WTC11 (cell line): ENCODE results near the gene INPP4A. TPM values are rescaled to one million over a fixed set of nuclear protein-coding genes. Genes with fewer than 3 reads are reported as not detected.

Source experiments
- ATAC-seq: fragments of 200-7000 bp; cut with Tn5 transposase; 2 replicates; pipeline ENCODE4 v1.10.0; 2021; ENCODE audit warnings: mild to moderate bottlenecking, moderate library complexity
- CTCF ChIA-PET: fragments of 300-600 bp; sonication (Branson Sonifier 250); formaldehyde crosslinking; loops from one replicate; lab custom pipeline; 2021; ENCODE audit warnings: antibody characterized with exemption; lab: Charles Lee
- POLR2A ChIA-PET: fragments of 350-600 bp; sonication (Branson Sonifier 250); formaldehyde crosslinking; loops from one replicate; lab custom pipeline; 2021; ENCODE audit warnings: antibody characterized with exemption; lab: Charles Lee
- DNase-seq: peaks from one replicate; pipeline ENCODE4 v3.0.0; 2021; ENCODE audit warnings: low spot score
- H3K27ac Mint-ChIP-seq: 2 replicates; pipeline ENCODE4 v1.8.0; 2021; ENCODE audit warnings: mixed read lengths
- H3K27me3 Mint-ChIP-seq: 2 replicates; pipeline ENCODE4 v1.8.0; 2021; ENCODE audit warnings: low read depth, mild to moderate bottlenecking, moderate library complexity, mixed read lengths
- H3K36me3 Mint-ChIP-seq: 2 replicates; pipeline ENCODE4 v1.8.0; 2021; ENCODE audit warnings: mixed read lengths
- H3K4me1 Mint-ChIP-seq: 2 replicates; pipeline ENCODE4 v1.8.0; 2022; ENCODE audit warnings: mixed read lengths
- H3K4me3 Mint-ChIP-seq: 2 replicates; pipeline ENCODE4 v1.8.0; 2021; ENCODE audit warnings: mild to moderate bottlenecking, moderate library complexity, mixed read lengths
- H3K9me3 Mint-ChIP-seq: 2 replicates; pipeline ENCODE4 v1.8.0; 2021; ENCODE audit warnings: mixed read lengths
- ATF3 ChIP-seq: sonication (generic); formaldehyde crosslinking; conservative IDR thresholded peaks from 2 replicates; pipeline ENCODE4 v1.8.1; 2022; ENCODE audit warnings: mild to moderate bottlenecking, missing genetic modification reagents
- ATF6 ChIP-seq: sonication (generic); formaldehyde crosslinking; IDR thresholded peaks from 2 replicates; pipeline ENCODE4 v1.8.1; 2023; ENCODE audit warnings: mild to moderate bottlenecking, missing genetic modification reagents
- E2F1 ChIP-seq: sonication (generic); formaldehyde crosslinking; IDR thresholded peaks from 2 replicates; pipeline ENCODE4 v1.8.0; 2022; ENCODE audit warnings: mild to moderate bottlenecking, missing genetic modification reagents
- FOXJ3 ChIP-seq: sonication (generic); formaldehyde crosslinking; IDR thresholded peaks from 2 replicates; pipeline ENCODE4 v1.9.0; 2021; ENCODE audit warnings: missing genetic modification reagents, mild to moderate bottlenecking, borderline replicate concordance
- HMGA2 ChIP-seq: fragments of 250-450 bp; sonication (Bioruptor Pico); IDR thresholded peaks from 2 replicates; pipeline ENCODE4 v1.4.0; 2021; ENCODE audit warnings: mild to moderate bottlenecking, moderate library complexity
- JUN ChIP-seq: sonication (generic); formaldehyde crosslinking; IDR thresholded peaks from 2 replicates; pipeline ENCODE4 v1.8.0; 2023; ENCODE audit warnings: mild to moderate bottlenecking, missing genetic modification reagents
- MXD4 ChIP-seq: fragments of 250-450 bp; sonication (Bioruptor Pico); IDR thresholded peaks from 2 replicates; pipeline ENCODE4 v1.8.0; 2021; ENCODE audit warnings: mild to moderate bottlenecking, moderate library complexity, borderline replicate concordance
- PRDM15 ChIP-seq: sonication (generic); formaldehyde crosslinking; IDR thresholded peaks from 2 replicates; pipeline ENCODE4 v1.8.0; 2022; ENCODE audit warnings: missing genetic modification reagents
- PREB ChIP-seq: sonication (generic); formaldehyde crosslinking; IDR thresholded peaks from 2 replicates; pipeline ENCODE4 v1.8.1; 2022; ENCODE audit warnings: mild to moderate bottlenecking, missing genetic modification reagents, moderate library complexity, borderline replicate concordance
- TCF7 ChIP-seq: sonication (generic); formaldehyde crosslinking; IDR thresholded peaks from 2 replicates; pipeline ENCODE4 v1.8.0; 2022; ENCODE audit warnings: mild to moderate bottlenecking, low read depth, missing genetic modification reagents, moderate library complexity
- TEAD1 ChIP-seq: sonication (generic); formaldehyde crosslinking; IDR thresholded peaks from 2 replicates; pipeline ENCODE4 v1.8.0; 2022; ENCODE audit warnings: mild to moderate bottlenecking, missing genetic modification reagents
- ZNF121 ChIP-seq: sonication (generic); formaldehyde crosslinking; IDR thresholded peaks from 2 replicates; pipeline ENCODE4 v1.8.0; 2023; ENCODE audit warnings: missing genetic modification reagents
- ZNF281 ChIP-seq: sonication (generic); formaldehyde crosslinking; IDR thresholded peaks from 2 replicates; pipeline ENCODE4 v1.8.0; 2023; ENCODE audit warnings: mild to moderate bottlenecking, missing genetic modification reagents
- ZSCAN18 ChIP-seq: fragments of 250-450 bp; sonication (Bioruptor Pico); IDR thresholded peaks from 2 replicates; pipeline ENCODE4 v2.1.2; 2022; ENCODE audit warnings: mild to moderate bottlenecking, moderate library complexity
- total RNA-seq: library from RNA; stranded (reverse); gene quantifications from 3 replicates; pipeline ENCODE4 v1.2.3, GENCODE V29; 2021

The INPP4A gene
- total RNA-seq, 1 experiment from 2014 or later, result 38.3 TPM

GRCh38 chr2:98608962-98609604 is 164.4 kb downstream of the INPP4A start:
- Mint-ChIP-seq H3K27ac (peak overlapping the region; percentile 80), H3K36me3 (peaks cover 35% of the 10 kb centered on the region), H3K4me1 (peaks cover 20% of the 10 kb centered on the region), H3K27me3 (no peaks in the 10 kb centered on the region), H3K4me3 (peak overlapping the region; percentile 82), H3K9me3 (no peaks in the 10 kb centered on the region)
- DNase-seq, result peak; percentile 16
- TF ChIP-seq PRDM15 (CRISPR knock-in tag), result peak; percentile 47
- no peak for TF ChIP-seq PREB
- peak; percentile 9; the same call in 1 of the 2 replicates for ATAC-seq
- POLR2A ChIA-PET, result no interaction called here
- CTCF ChIA-PET, result interaction anchor here (0.5 to 1.3 kb wide), 3 partner anchors 26 to 181 kb away, joined by 3 to 5 read pairs (median 4); no protein-coding TSS in a partner anchor

- no peak for ATAC-seq
Measured at GRCh38 chr2:98614024-98614739, 169.5 kb downstream of the INPP4A start.

GRCh38 chr2:98615481-98615880 is 170.8 kb downstream of the INPP4A start:
- H3K27me3 Mint-ChIP-seq, result no peaks in the 10 kb centered on the region
- POLR2A ChIA-PET, result no interaction called here
- no peaks in the 10 kb centered on the region for H3K4me1 Mint-ChIP-seq
- DNase-seq, result peak; percentile 15
- H3K36me3 Mint-ChIP-seq, result peaks cover 54% of the 10 kb centered on the region
- CTCF ChIA-PET, result interaction anchor here (1.3 kb wide), 1 partner anchor 19 kb away, joined by 4 read pairs; no protein-coding TSS in a partner anchor
- ATAC-seq, result peak; percentile 53
- no peak overlapping the region for H3K27ac Mint-ChIP-seq
- no peak overlapping the region for H3K4me3 Mint-ChIP-seq
- H3K9me3 Mint-ChIP-seq, result no peaks in the 10 kb centered on the region
- TF ChIP-seq TEAD1 (no peak), FOXJ3 (CRISPR knock-in tag) (no peak), ZNF281 (CRISPR knock-in tag) (no peak), ZNF121 (CRISPR knock-in tag) (no peak), JUN (CRISPR knock-in tag) (no peak), MXD4 (CRISPR knock-in tag) (no peak), HMGA2 (CRISPR knock-in tag) (no peak), ATF6 (no peak)

More at GRCh38 chr2:98614024-98614739, 169.5 kb downstream of the INPP4A start:
- no peak for DNase-seq
- Mint-ChIP-seq H3K27ac (no peak overlapping the region), H3K27me3 (no peaks in the 10 kb centered on the region), H3K36me3 (peaks cover 60% of the 10 kb centered on the region)
- no peak for TF ChIP-seq ATF3 (CRISPR knock-in tag)
- no peak for TF ChIP-seq ZSCAN18 (CRISPR knock-in tag)
- no peak for TF ChIP-seq TCF7
- no peak for TF ChIP-seq E2F1 (CRISPR knock-in tag)
- TF ChIP-seq, all 79 proteins: peak for 0
- Mint-ChIP-seq H3K4me3 (no peak overlapping the region), H3K4me1 (peaks cover 8% of the 10 kb centered on the region), H3K9me3 (no peaks in the 10 kb centered on the region)
- POLR2A ChIA-PET, result no interaction called here
- CTCF ChIA-PET, result interaction anchor here (0.5 to 1.3 kb wide), 2 partner anchors 20 to 308 kb away, joined by 4 read pairs; no protein-coding TSS in a partner anchor
